ENCODE results near the gene MAVS. TPM values are rescaled to one million over a fixed set of nuclear protein-coding genes. Genes with fewer than 3 reads are reported as not detected.
"Not testable (repeated sequence)": the region's sequence is repeated elsewhere in the genome, so short reads cannot be mapped to it uniquely, and the experiment has no call there.

Gene MAVS
- total RNA-seq, 1 experiment from 2014 or later, result 10.0 TPM

GRCh38 chr20:3896853-3897583 lies 50.4 kb downstream of the MAVS start:
- DNase-seq (ENCODE audit: low read depth), result no peak
- in situ Hi-C loops (cut with HindIII; ENCODE audit: low pct_unique_long_range_greater_than_20kb, low sequenced_read_pairs), result no loop called here

DNA sequence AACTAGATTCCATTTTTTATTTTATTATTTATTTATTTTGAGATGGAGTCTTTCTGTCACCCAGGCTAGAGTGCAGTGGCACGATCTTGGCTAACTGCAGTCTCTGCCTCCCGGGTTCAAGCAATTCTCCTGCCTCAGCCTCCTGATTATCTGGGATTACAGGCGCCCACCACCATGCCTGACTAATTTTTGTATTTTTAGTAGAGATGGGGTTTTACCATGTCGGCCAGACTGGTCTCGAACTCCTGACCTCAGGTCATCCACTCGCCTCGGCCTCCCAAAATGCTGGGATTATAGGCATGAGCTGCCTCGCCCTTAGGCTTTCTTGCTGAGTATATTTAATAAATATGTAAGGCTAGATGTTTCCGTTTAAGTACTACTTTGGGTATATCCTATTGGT lies 51.5 kb downstream of the MAVS start:
- DNase-seq (ENCODE audit: low read depth); in situ Hi-C loops (cut with HindIII; ENCODE audit: low pct_unique_long_range_greater_than_20kb, low sequenced_read_pairs): not testable (repeated sequence)

GRCh38 chr20:3898639-3899038 lies 52.0 kb downstream of the MAVS start:
- no peak for DNase-seq (ENCODE audit: low read depth)
- in situ Hi-C loops (cut with HindIII; ENCODE audit: low pct_unique_long_range_greater_than_20kb, low sequenced_read_pairs), result no loop called here

- no peak for DNase-seq (ENCODE audit: low read depth)
- in situ Hi-C loops (cut with HindIII; ENCODE audit: low pct_unique_long_range_greater_than_20kb, low sequenced_read_pairs), result no loop called here
Observed at GRCh38 chr20:3900187-3900604, 53.6 kb downstream of the MAVS start.

- in situ Hi-C loops (cut with HindIII; ENCODE audit: low pct_unique_long_range_greater_than_20kb, low sequenced_read_pairs), result no loop called here
- DNase-seq (ENCODE audit: low read depth), result no peak
Observed at GRCh38 chr20:3901028-3901705, 54.5 kb downstream of the MAVS start.

- in situ Hi-C loops (cut with HindIII; ENCODE audit: low pct_unique_long_range_greater_than_20kb, low sequenced_read_pairs), result no loop called here
- DNase-seq (ENCODE audit: low read depth), result no peak
Observed at GRCh38 chr20:3901706-3902440, 55.2 kb downstream of the MAVS start.

GRCh38 chr20:3902446-3902845 lies 55.8 kb downstream of the MAVS start:
- in situ Hi-C loops (cut with HindIII; ENCODE audit: low pct_unique_long_range_greater_than_20kb, low sequenced_read_pairs), result no loop called here
- no peak for DNase-seq (ENCODE audit: low read depth)

DNA sequence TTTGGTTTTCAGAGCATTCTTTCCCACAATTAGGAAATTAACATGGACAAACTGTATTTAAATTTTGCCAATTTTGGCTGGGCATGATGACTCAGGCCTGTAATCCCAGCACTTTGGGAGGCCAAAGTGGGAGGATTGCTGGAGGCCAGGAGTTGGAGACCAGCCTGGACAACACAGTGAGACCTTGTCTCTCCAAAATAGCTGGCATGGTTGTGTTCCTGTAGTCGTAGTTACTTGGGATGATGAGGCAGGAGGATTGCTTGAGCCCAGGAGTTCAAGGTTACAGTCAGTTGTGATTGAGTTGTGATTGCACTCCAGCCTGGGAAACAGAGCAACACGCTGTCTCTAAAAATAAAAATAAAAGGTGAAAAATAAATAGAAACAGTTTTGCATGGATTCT lies 57.6 kb downstream of the MAVS start:
- no peak for DNase-seq (ENCODE audit: low read depth)
- in situ Hi-C loops (cut with HindIII; ENCODE audit: low pct_unique_long_range_greater_than_20kb, low sequenced_read_pairs), result no loop called here

- DNase-seq (ENCODE audit: low read depth), result no peak
- in situ Hi-C loops (cut with HindIII; ENCODE audit: low pct_unique_long_range_greater_than_20kb, low sequenced_read_pairs), result no loop called here
Observed at GRCh38 chr20:3904857-3905256, 58.2 kb downstream of the MAVS start.

GRCh38 chr20:3906744-3907721 lies 60.4 kb downstream of the MAVS start:
- in situ Hi-C loops (cut with HindIII; ENCODE audit: low pct_unique_long_range_greater_than_20kb, low sequenced_read_pairs); DNase-seq (ENCODE audit: low read depth): not testable (repeated sequence)

DNA sequence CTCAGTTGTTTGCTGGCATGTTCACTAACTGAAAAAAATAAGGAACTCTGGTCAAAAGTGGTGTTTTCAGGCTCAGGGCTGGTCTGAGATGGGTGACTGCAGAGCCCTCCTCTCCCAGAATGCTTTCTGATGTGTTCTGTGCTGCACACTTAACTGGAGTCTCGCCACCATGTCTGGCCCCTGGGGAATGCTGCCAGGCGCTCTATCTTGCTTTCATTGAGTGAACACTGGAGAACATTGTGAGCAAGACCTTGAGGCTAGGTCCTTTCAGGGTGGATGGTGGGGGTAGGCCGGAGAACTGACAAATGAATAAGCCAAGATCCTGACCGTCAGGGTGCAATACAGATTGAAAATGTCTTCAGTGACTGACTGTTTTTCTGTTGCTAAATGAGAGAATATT lies 62.0 kb downstream of the MAVS start:
- DNase-seq (ENCODE audit: low read depth), result no peak
- in situ Hi-C loops (cut with HindIII; ENCODE audit: low pct_unique_long_range_greater_than_20kb, low sequenced_read_pairs), result no loop called here

- in situ Hi-C loops (cut with HindIII; ENCODE audit: low pct_unique_long_range_greater_than_20kb, low sequenced_read_pairs), result no loop called here
- DNase-seq (ENCODE audit: low read depth), result no peak
Observed at GRCh38 chr20:3909952-3910366, 63.3 kb downstream of the MAVS start.

GRCh38 chr20:3910853-3911252 lies 64.2 kb downstream of the MAVS start:
- in situ Hi-C loops (cut with HindIII; ENCODE audit: low pct_unique_long_range_greater_than_20kb, low sequenced_read_pairs), result no loop called here
- no peak for DNase-seq (ENCODE audit: low read depth)

DNA sequence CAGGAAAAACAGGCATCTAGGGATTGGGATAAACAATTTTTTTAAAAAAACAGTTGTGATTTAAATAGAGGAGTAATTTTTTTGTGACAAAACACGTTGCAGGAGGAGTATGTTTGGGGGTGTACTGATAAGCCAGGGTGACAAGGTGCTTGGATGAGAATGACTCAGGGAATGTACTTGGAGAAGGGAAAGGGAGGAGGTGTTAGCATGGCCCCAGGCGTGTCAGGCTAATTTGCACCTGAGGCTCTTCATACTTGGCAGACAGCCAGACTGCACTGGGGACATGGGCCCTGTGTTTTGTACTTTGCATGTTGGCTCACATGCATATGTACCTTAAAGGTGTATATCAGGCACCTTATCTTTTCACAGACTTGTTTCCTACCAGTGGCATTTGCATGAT lies 65.3 kb downstream of the MAVS start:
- in situ Hi-C loops (cut with HindIII; ENCODE audit: low pct_unique_long_range_greater_than_20kb, low sequenced_read_pairs), result no loop called here
- no peak for DNase-seq (ENCODE audit: low read depth)

DNA sequence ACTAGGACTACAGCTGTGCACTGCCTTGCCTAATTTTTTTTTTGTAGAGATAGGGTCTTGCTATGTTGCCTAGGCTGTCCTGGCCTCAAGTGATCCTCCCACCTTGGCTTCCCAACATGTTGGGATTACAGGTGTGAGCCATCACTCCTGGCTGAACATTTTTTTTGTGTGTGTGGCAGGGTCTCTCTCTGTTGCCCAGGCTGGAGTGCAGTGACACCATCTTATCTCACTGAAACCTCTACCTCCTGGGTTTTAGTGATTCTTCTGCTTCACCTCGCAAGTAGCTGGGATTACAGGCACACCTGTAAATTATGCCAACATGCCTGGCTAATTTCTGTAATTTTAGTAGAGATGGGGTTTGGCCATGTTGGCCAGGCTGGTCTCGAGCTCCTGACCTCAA lies 67.8 kb downstream of the MAVS start:
- in situ Hi-C loops (cut with HindIII; ENCODE audit: low pct_unique_long_range_greater_than_20kb, low sequenced_read_pairs), result no loop called here
- DNase-seq (ENCODE audit: low read depth), result no peak

GRCh38 chr20:3915691-3916090 lies 69.1 kb downstream of the MAVS start:
- in situ Hi-C loops (cut with HindIII; ENCODE audit: low pct_unique_long_range_greater_than_20kb, low sequenced_read_pairs), result no loop called here
- no peak for DNase-seq (ENCODE audit: low read depth)

GRCh38 chr20:3916364-3916763 lies 69.7 kb downstream of the MAVS start:
- DNase-seq (ENCODE audit: low read depth), result no peak
- in situ Hi-C loops (cut with HindIII; ENCODE audit: low pct_unique_long_range_greater_than_20kb, low sequenced_read_pairs), result no loop called here

- DNase-seq (ENCODE audit: low read depth), result no peak
- in situ Hi-C loops (cut with HindIII; ENCODE audit: low pct_unique_long_range_greater_than_20kb, low sequenced_read_pairs), result no loop called here
Observed at GRCh38 chr20:3919352-3919751, 72.7 kb downstream of the MAVS start.

Measured in Caki2 (cell line).